Fibroblast of skin of back (primary cell): ENCODE results near the gene KCNH1.

ENCODE experiments used
- DNase-seq: peaks from one replicate; pipeline ENCODE4 v3.0.0-alpha.2; 2013

The KCNH1 gene

GRCh38 chr1:210707300-210708240 lies 426.4 kb downstream of the KCNH1 start:
- DNase-seq, result no peak

- no peak for DNase-seq
Observed at GRCh38 chr1:210706246-210706645, 427.7 kb downstream of the KCNH1 start.

GRCh38 chr1:210705086-210705485 lies 428.9 kb downstream of the KCNH1 start:
- DNase-seq, result no peak

- no peak for DNase-seq
Observed at GRCh38 chr1:210703593-210703992, 430.4 kb downstream of the KCNH1 start.

GRCh38 chr1:210702506-210702905 lies 431.4 kb downstream of the KCNH1 start:
- DNase-seq, result no peak

GRCh38 chr1:210700511-210700910 lies 433.4 kb downstream of the KCNH1 start:
- no peak for DNase-seq

- no peak for DNase-seq
Observed at GRCh38 chr1:210700083-210700482, 433.9 kb downstream of the KCNH1 start.

- DNase-seq, result no peak
Observed at GRCh38 chr1:210698661-210699060, 435.3 kb downstream of the KCNH1 start.

GRCh38 chr1:210697185-210697584 lies 436.8 kb downstream of the KCNH1 start:
- DNase-seq, result no peak

GRCh38 chr1:210696709-210697108 lies 437.2 kb downstream of the KCNH1 start:
- peak; percentile 9 for DNase-seq

- peak; percentile 36 for DNase-seq
Observed at GRCh38 chr1:210695026-210695425, 438.9 kb downstream of the KCNH1 start.

- DNase-seq, result no peak
Observed at GRCh38 chr1:210692796-210693195, 441.2 kb downstream of the KCNH1 start.

GRCh38 chr1:210691039-210691610 lies 442.8 kb downstream of the KCNH1 start:
- DNase-seq, result no peak

- DNase-seq, result no peak
Observed at GRCh38 chr1:210690236-210690635, 443.7 kb downstream of the KCNH1 start.

GRCh38 chr1:210689826-210690225 lies 444.1 kb downstream of the KCNH1 start:
- DNase-seq, result no peak

GRCh38 chr1:210688512-210689234 lies 445.3 kb downstream of the KCNH1 start:
- peak; percentile 7 for DNase-seq

- peak; percentile 27 for DNase-seq
Observed at GRCh38 chr1:210687582-210688279, 446.2 kb downstream of the KCNH1 start.

GRCh38 chr1:210686841-210687240 lies 447.1 kb downstream of the KCNH1 start:
- DNase-seq, result no peak

GRCh38 chr1:210685295-210685650 lies 448.7 kb downstream of the KCNH1 start:
- no peak for DNase-seq

- no peak for DNase-seq
Observed at GRCh38 chr1:210684466-210685294, 449.3 kb downstream of the KCNH1 start.

- no peak for DNase-seq
Observed at GRCh38 chr1:210683403-210684047, 450.4 kb downstream of the KCNH1 start.
